ENCODE measurements around the gene TRUB2. TPM values are rescaled to one million over a fixed set of nuclear protein-coding genes. Genes with fewer than 3 reads are reported as not detected.
A peak's percentile ranks its signal among the peaks of the same experiment; 100 is the strongest.

The TRUB2 gene
- total and polyA plus RNA-seq, 2 donors (not counting 3 experiments of a cell fraction or from before 2014, with no cell fraction given), result 21.1 to 39.3 TPM

- dilution Hi-C loops (cut with MboI; ENCODE audit: extremely low pct_ligation_motif_present, low sequenced_read_pairs), result no loop called here
- no peak for FAIRE-seq
- BruUV-seq (replicated peaks), result no TSS peak
These were observed 43.3 kb upstream of the TRUB2 start for GRCh38 chr9:128365525-128365924.

GRCh38 chr9:128362774-128363173, 40.5 kb upstream of the TRUB2 start:
- H3K4me3 ChIP-seq (replicated peaks in 1 of 3; ENCODE audit: insufficient read depth in 1 of 3, low read depth in 1 of 3, low read length in 3 of 3), result no peak overlapping the region
- ChIA-PET CTCF (interaction anchor here (0.7 to 4.5 kb wide), 29 partner anchors 9 to 273 kb away, joined by 3 to 108 read pairs (median 5); partner anchors contain the start of genes CERCAM and URM1), POLR2A (interaction anchor here (1.2 kb wide), 1 partner anchor 8 kb away, joined by 8 read pairs; the partner anchor contains the start of gene URM1)
- H3K9ac ChIP-seq (replicated peaks; ENCODE audit: extremely low read depth, insufficient read depth, low read length), result no peak overlapping the region
- H2AFZ ChIP-seq (ENCODE audit: low read depth, low read length), result no peak overlapping the region
- no peaks in the 10 kb centered on the region for H4K20me1 ChIP-seq (replicated peaks; ENCODE audit: control insufficient read depth, extremely low read depth, insufficient read depth, low read length)
- H3K9me3 ChIP-seq (replicated peaks; ENCODE audit: control insufficient read depth, insufficient read depth, low read length), result no peaks in the 10 kb centered on the region
- peaks cover 17% of the 10 kb centered on the region for H3K4me1 ChIP-seq (ENCODE audit: control insufficient read depth, extremely low read depth, insufficient read depth, low read length)
- no peak for DNase-seq (ENCODE audit: low read depth, low spot score)
- BruUV-seq (replicated peaks), result no TSS peak
- TF ChIP-seq POLR2AphosphoS5 (IDR thresholded peaks at IDR 0.05; ENCODE audit: insufficient read depth, low read depth, low read length) (no peak), MYC (IDR thresholded peaks at IDR 0.05; ENCODE audit: low read depth, low read length) (no peak), JUN (IDR thresholded peaks at IDR 0.05; ENCODE audit: borderline replicate concordance, insufficient read depth, insufficient read length, low read depth) (no peak), CTCF (IDR thresholded peaks at IDR 0.05; ENCODE audit: extremely low read depth in 1 of 2, insufficient read depth in 1 of 2, low read depth in 1 of 2, low read length in 2 of 2) (no peak), GATA2 (IDR thresholded peaks at IDR 0.05; ENCODE audit: insufficient read depth, insufficient read length, low read depth, low read length) (no peak), FOS (IDR thresholded peaks at IDR 0.05; ENCODE audit: borderline replicate concordance, insufficient read depth, low read length) (no peak), EZH2 (IDR thresholded peaks at IDR 0.05; ENCODE audit: borderline replicate concordance, low read depth, low read length, severe bottlenecking) (no peak), MAX (IDR thresholded peaks at IDR 0.05; ENCODE audit: insufficient read depth, insufficient read length) (no peak), POLR2A (IDR thresholded peaks at IDR 0.05; ENCODE audit: low read depth, low read length) (no peak)
- dilution Hi-C loops (cut with MboI; ENCODE audit: extremely low pct_ligation_motif_present, low sequenced_read_pairs), result no loop called here
- no peaks in the 10 kb centered on the region for H3K9me1 ChIP-seq (replicated peaks; ENCODE audit: control insufficient read depth, extremely low read depth, insufficient read depth, low read length)
- H3K79me2 ChIP-seq (ENCODE audit: control insufficient read depth, insufficient read depth, low read length), result no peaks in the 10 kb centered on the region
- H3K4me2 ChIP-seq (ENCODE audit: insufficient read depth, low read length), result no peak overlapping the region
- intact Hi-C loops (cut with micrococcal nuclease), result loop anchor here (1.0 to 5.0 kb wide), 5 partner anchors 21 to 190 kb away; partner anchors contain the start of genes CERCAM and SPTAN1
- H3K36me3 ChIP-seq (ENCODE audit: control insufficient read depth in 2 of 2, extremely low read depth in 1 of 2, insufficient read depth in 2 of 2, low read length in 2 of 2), result peaks cover 0 to 2% of the 10 kb centered on the region in 2 experiments
- H3K27me3 ChIP-seq (ENCODE audit: control insufficient read depth in 2 of 2, insufficient read depth in 2 of 2, low read length in 2 of 2), result no peaks in the 10 kb centered on the region
- H3K27ac ChIP-seq (ENCODE audit: insufficient read depth, low read depth, low read length), result no peak overlapping the region
- no peak for FAIRE-seq

More at GRCh38 chr9:128365525-128365924, 43.3 kb upstream of the TRUB2 start:
- no peaks in the 10 kb centered on the region for H3K9me3 ChIP-seq (replicated peaks; ENCODE audit: control insufficient read depth, insufficient read depth, low read length)
- CTCF ChIA-PET, result interaction anchor here (1.0 to 1.1 kb wide), 2 partner anchors 24 to 55 kb away, joined by 3 to 5 read pairs; partner anchors contain the start of gene CERCAM
- TF ChIP-seq POLR2AphosphoS5 (IDR thresholded peaks at IDR 0.05; ENCODE audit: insufficient read depth, low read depth, low read length) (no peak), MYC (IDR thresholded peaks at IDR 0.05; ENCODE audit: low read depth, low read length) (no peak), GATA2 (IDR thresholded peaks at IDR 0.05; ENCODE audit: insufficient read depth, insufficient read length, low read depth, low read length) (no peak), JUN (IDR thresholded peaks at IDR 0.05; ENCODE audit: borderline replicate concordance, insufficient read depth, insufficient read length, low read depth) (no peak), EZH2 (IDR thresholded peaks at IDR 0.05; ENCODE audit: borderline replicate concordance, low read depth, low read length, severe bottlenecking) (no peak), FOS (IDR thresholded peaks at IDR 0.05; ENCODE audit: borderline replicate concordance, insufficient read depth, low read length) (no peak), POLR2A (IDR thresholded peaks at IDR 0.05; ENCODE audit: low read depth, low read length) (no peak), MAX (IDR thresholded peaks at IDR 0.05; ENCODE audit: insufficient read depth, insufficient read length) (no peak)
- no peaks in the 10 kb centered on the region for H3K9me1 ChIP-seq (replicated peaks; ENCODE audit: control insufficient read depth, extremely low read depth, insufficient read depth, low read length)
- H3K4me1 ChIP-seq (ENCODE audit: control insufficient read depth, extremely low read depth, insufficient read depth, low read length), result peaks cover 21% of the 10 kb centered on the region
- H2AFZ ChIP-seq (ENCODE audit: low read depth, low read length), result peak overlapping the region; percentile 56
- no peak overlapping the region for H3K4me2 ChIP-seq (ENCODE audit: insufficient read depth, low read length)
- H3K27me3 ChIP-seq (ENCODE audit: control insufficient read depth in 2 of 2, insufficient read depth in 2 of 2, low read length in 2 of 2), result no peaks in the 10 kb centered on the region
- no peak for DNase-seq (ENCODE audit: low read depth, low spot score)
- H4K20me1 ChIP-seq (replicated peaks; ENCODE audit: control insufficient read depth, extremely low read depth, insufficient read depth, low read length), result no peaks in the 10 kb centered on the region
- H3K27ac ChIP-seq (ENCODE audit: insufficient read depth, low read depth, low read length), result no peak overlapping the region
- no peaks in the 10 kb centered on the region for H3K79me2 ChIP-seq (ENCODE audit: control insufficient read depth, insufficient read depth, low read length)
- POLR2A ChIA-PET, result no interaction called here
- H3K36me3 ChIP-seq (ENCODE audit: control insufficient read depth in 2 of 2, extremely low read depth in 1 of 2, insufficient read depth in 2 of 2, low read length in 2 of 2), result no peaks in the 10 kb centered on the region
- no peak overlapping the region for H3K9ac ChIP-seq (replicated peaks; ENCODE audit: extremely low read depth, insufficient read depth, low read length)
- no peak overlapping the region for H3K4me3 ChIP-seq (replicated peaks in 1 of 3; ENCODE audit: insufficient read depth in 1 of 3, low read depth in 1 of 3, low read length in 3 of 3)
- intact Hi-C loops (cut with micrococcal nuclease), result no loop called here

Data from endothelial cell of umbilical vein (primary cell).